ENCODE data around the gene HECW1.

Gene HECW1

GRCh38 chr7:43437001-43437400 is 324.6 kb downstream of the HECW1 start:
- DNase-seq (ENCODE audit: low spot score), result no peak

DNA sequence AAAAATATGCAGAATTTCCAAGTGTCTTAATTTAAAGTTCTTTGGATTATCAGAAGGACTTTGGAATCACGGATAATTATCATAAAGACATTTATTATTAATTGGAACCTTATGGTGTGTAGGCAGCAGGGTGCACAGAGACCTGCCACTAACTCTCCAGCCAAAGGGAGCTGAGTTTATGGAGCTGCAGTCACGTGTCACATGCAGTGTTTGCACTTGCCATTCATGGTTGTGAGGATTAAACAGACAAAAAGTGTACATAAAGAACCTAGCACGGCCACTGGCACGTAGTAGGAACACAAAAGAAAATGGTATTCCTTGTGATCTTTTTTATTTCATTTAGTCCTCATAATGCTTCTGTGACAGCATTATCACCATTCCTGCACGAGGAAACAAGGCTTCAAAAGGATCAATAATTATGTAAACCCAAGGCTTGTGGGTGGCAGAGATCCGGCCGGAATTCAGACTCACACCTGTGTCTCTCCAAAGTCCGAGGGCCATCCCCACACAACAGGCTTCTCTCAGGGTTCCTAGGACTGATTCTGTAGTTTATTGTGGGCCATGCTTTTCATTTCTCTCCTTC is 326.5 kb downstream of the HECW1 start:
- no peak for DNase-seq (ENCODE audit: low spot score)

DNA sequence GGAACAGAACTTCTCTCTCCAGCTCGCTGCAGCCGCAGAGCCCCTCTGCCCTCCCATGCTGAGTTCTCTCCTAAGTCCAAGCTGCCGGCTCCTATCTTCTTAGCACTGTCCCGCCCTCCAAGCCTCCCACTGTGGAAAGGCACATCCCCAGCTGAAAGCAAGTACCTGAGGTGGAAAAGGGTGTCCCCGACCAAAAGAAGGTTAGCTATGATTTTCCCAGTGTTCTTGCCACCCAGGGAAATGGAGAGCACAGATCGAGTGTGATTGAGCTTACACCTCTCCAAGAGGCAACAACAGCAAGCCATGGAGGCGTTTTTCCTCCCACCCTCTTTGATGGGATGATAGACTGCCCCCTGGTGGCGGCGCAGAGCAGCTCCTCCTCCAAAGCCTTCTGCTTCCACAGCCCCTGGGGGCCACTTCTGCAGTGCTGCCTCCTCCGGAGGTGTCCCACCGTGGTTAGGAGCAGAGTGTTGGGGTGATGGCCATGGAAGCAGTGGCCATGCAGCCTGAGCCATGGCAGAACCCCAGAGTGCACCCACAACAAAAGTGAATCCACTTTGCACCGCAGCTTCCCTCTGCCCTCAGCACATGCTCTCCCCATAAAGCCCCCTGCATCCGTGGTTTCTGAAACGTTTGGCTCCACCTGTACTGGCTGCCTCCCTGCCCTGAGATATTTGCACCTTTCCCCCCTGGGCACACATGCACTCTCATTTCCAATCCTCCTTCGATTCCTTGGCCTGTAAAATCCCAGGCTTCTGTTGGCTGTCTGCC is 327.4 kb downstream of the HECW1 start:
- DNase-seq (ENCODE audit: low spot score), result no peak

- no peak for DNase-seq (ENCODE audit: low spot score)
Measured at GRCh38 chr7:43441231-43442130, 329.0 kb downstream of the HECW1 start.

- DNase-seq (ENCODE audit: low spot score), result no peak
Measured at GRCh38 chr7:43443381-43443780, 330.9 kb downstream of the HECW1 start.

DNA sequence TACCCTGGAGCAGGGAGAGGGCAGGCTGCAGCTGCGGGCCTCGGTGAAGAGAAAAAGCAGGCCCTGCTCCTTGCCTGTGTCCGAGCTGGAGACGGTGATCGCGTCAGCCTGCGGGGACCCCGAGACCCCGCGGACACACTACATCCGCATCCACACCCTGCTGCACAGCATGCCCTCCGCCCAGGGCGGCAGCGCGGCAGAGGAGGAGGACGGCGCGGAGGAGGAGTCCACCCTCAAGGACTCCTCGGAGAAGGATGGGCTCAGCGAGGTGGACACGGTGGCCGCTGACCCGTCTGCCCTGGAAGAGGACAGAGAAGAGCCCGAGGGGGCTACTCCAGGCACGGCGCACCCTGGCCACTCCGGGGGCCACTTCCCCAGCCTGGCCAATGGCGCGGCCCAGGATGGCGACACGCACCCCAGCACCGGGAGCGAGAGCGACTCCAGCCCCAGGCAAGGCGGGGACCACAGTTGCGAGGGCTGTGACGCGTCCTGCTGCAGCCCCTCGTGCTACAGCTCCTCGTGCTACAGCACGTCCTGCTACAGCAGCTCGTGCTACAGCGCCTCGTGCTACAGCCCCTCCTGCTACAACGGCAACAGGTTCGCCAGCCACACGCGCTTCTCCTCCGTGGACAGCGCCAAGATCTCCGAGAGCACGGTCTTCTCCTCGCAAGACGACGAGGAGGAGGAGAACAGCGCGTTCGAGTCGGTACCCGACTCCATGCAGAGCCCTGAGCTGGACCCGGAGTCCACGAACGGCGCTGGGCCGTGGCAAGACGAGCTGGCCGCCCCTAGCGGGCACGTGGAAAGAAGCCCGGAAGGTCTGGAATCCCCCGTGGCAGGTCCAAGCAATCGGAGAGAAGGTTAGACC is 332.5 kb downstream of the HECW1 start:
- no peak for DNase-seq (ENCODE audit: low spot score)

DNA sequence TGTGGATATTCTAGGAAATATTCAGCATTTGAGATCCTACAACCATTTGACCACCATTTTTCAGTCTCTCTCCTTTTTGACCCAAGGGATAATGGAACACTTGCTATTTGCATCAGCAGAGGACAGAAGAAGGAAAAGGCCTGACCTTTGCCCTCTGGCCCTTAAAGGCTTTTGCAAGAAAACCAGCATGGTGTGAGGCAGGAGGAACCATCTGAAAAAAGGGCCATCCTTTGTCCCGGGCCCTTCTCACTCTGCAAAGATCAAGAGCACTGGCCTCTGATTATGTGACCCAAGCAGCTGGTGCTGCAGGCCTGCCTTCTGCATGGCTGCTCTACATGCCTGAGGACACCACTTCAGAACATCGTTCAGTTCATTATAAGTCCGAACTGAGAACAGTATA is 337.1 kb downstream of the HECW1 start:
- DNase-seq (ENCODE audit: low spot score), result no peak

DNA sequence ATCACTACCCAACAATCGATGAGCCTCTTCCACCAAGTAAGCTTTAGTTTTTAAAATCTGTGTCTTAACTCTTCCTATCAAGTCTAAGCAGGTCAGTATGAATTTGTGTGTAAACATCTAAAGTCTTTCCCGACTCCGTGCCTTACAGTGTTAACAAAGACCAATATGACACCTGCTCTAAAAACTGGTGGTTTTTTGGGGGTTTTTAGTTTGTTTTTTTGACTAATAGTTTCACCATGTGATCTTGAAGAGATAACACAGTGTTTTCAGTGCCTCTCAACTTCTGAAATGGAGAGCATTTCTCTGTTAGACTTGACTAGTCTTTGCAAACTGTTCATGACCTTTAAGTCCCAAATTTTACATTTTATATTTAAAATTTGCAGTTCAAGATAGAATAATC is 338.4 kb downstream of the HECW1 start:
- DNase-seq (ENCODE audit: low spot score), result no peak

DNA sequence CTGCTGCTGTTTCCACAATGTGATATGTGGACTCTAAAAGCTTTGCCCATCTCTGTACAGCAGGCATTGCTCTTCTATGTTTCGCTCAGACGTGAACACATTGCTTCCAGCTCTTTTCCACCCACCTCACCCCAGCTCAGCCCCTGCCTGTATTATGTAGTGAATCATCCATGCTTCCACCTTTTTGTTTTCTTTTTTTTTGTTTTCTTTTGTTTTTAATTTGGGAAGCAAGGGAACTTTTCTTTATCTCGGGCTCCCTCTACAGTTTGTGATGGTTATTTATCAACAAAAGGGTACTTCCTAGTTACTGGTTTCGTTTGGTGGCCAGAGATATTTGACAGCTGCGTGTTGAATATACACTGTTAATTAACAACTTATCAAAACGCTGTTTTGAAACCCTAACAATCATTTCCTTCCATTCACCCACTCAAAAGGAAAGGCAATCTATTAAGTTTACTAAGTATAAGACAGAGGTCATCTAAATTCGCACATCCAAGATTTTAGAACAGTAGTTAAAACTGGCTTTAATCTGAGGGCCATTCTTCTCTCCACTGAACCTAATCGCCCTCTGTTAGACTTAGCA is 342.6 kb downstream of the HECW1 start:
- DNase-seq (ENCODE audit: low spot score), result peak; percentile 42

GRCh38 chr7:43456200-43456599 is 343.8 kb downstream of the HECW1 start:
- DNase-seq (ENCODE audit: low spot score), result peak; percentile 14

- DNase-seq (ENCODE audit: low spot score), result no peak
Measured at GRCh38 chr7:43458330-43459018, 346.0 kb downstream of the HECW1 start.

DNA sequence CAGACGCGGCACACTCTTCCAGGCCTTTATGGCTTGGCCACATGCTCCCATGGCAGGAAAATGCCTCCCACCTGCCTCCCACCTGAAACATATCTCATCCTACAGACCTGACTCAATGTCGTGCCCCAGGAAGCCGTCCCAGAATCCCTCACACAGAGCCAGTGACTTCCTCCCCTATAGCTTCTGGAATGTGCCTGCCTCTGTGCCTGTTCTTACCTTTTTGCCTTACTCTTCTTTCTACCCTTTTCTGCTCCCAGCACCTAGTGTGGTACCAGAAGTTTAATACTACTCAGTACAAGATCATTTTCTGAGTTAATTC is 346.5 kb downstream of the HECW1 start:
- DNase-seq (ENCODE audit: low spot score), result no peak

GRCh38 chr7:43460733-43461348 is 348.4 kb downstream of the HECW1 start:
- no peak for DNase-seq (ENCODE audit: low spot score)

- DNase-seq (ENCODE audit: low spot score), result no peak
Measured at GRCh38 chr7:43461349-43462024, 349.0 kb downstream of the HECW1 start.

DNA sequence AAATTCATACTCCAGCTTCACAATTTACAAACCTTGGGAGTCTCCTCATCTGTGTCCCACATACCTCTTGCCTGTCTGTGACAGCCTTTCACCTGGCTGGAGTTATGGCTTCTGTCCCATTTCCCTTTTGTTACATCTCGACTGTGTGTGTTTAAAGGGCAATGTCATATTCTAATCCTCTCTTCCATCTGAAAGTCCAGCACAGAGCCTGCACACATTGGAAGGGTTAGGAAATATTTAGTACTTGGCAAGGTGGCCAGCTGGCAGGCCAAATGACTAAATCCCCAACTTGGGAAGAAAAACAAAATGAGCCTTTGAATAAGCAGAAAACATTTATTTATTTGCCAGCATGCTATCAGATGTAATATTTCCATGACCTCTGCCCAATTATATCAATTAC is 350.4 kb downstream of the HECW1 start:
- DNase-seq (ENCODE audit: low spot score), result no peak

DNA sequence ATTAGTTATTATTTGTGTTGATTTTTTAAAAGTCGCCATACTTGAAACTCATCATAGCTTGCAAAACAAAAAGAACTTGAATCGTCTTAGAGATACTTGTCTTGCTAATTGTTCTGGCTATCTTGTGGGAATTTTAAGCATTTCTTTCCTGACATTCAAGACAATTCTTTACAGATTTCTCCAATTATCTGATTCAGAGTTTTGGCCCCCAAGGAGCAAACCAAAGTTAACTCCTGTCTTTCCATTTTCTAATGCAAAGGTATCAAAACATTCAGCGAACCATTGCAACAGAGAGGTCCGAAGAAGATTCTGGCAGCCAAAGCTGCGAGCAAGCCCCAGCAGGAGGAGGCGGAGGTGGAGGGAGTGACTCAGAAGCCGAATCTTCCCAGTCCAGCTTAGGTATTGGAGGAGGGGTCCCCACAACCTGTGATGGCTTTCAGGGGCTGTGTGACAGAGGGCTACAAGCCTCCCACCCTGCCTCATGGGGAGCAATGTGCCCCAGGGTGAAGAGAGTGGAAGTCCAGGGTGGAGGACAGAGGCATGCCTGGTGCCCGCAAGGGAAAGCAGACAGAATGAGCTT is 351.0 kb downstream of the HECW1 start:
- no peak for DNase-seq (ENCODE audit: low spot score)

DNA sequence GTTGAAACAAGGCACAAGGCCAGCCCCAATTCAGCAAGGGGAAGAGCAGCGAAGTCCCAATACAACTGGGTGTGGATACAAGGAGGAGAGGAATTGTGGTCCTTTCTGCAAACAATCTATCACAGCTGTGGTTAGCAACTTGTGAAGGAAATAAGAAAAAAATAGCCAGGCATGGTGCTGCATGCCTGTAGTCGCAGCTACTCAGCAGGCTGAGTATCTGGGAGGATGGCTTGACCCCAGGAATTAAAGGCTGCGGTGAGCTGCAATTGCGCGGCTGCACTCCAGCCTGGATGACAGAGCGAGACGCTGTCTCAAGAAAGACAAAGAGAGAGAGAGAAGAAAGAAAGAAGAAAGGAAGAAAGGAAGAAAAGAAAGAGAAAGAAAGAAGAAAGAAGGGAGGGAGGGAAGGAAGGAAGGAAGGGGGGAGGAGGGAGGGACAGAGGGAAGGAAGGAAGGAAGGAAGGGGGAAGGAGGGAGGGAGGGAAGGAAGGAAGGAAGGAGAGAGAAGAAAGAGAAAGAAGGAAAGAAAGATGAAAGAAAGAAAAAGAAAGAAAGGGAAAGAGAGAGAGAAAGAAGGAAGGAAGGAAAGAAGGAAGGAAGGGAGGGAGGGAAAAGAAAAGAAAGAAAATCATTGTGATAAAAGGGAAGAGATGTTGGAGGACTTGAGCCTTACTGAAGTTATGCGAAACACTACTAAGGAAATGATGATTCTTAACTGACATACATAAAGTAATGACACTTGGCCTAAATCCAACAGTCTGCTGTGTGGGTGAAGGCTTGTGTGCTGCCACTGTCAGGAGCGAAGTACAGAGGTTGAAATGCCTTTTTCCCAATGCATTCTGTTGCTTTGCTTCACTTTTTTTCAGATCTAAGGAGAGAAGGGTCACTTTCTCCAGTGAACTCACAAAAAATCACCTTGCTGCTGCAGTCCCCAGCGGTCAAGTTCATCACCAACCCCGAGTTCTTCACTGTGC is 353.4 kb downstream of the HECW1 start:
- no peak for DNase-seq (ENCODE audit: low spot score)

DNA sequence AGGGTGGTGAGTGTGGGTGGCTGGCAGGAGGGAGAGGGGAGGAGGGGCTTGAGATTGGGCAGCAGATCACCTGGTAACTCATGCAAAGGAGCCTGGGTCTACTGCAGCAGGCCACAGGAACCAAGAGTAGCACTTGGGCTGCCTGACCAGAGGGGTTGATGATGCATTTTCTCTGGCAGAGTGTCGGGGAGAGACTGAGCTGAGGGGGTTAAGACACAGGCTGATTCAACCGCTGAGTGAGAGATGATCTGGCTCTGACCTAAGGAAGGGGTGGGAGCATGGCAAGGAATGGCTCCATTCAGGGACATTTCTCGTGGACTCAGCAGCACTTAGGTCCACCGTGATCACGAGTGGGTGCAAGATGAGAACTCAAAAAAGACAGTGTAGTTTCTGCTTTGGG is 355.0 kb downstream of the HECW1 start:
- no peak for DNase-seq (ENCODE audit: low spot score)
